ENCODE results near the gene MAST4. TPM values are rescaled to one million over a fixed set of nuclear protein-coding genes. Genes with fewer than 3 reads are reported as not detected.

MAST4 gene
- polyA plus RNA-seq, 1 donor (not counting 4 experiments of a cell fraction or from before 2014, with no cell fraction given), result 19.8 TPM

DNA sequence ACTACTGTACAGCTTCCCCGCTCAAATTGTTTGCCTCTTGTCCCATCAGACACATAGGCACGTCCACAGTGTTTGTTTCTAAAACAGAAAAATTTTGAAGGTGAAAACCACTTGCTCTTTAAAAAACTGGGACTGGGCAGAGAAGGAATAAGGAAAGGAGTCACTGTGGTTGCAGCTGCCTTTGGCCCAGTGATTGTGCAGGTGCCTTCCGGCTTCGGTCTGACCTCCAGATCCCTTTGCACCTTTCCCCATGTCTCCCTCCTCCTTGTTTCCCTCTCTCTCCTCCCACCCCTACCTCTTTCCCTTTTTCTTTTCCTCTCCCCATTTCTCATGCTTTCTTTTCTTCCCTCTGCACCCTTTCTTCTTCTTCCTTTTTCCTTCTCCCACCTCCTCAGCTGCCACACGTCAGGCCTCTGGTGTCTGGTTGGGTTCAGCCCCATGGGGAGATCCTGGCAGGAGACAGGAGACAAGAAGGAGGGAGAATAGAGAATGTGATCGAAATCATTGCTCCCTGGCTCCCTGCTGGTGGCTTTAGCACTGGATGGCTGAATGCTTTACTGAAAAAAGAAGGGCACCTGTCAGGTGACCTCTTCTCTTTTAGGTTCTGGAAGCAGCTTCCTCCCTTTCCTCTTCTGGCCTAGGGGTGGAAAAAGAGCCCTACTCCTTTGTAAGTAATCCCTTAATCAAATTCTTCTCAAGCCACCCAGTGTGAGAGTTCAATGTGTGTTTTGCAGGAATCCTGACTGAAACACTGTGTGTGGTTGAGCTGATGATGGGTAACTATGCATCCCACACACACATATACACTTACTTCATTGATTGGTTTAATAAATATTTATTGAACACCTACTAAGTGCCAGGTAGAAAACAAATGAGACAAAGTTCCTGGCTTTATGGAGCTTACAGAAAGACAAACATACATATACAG, 267.3 kb downstream of the MAST4 start:
- FAIRE-seq, result no peak

GRCh38 chr5:66864240-66864884, 268.2 kb downstream of the MAST4 start:
- FAIRE-seq (peak; percentile 98), DNase-seq (ENCODE audit: low read depth, low spot score) (no peak)
- TF ChIP-seq EZH2 (IDR thresholded peaks at IDR 0.05; ENCODE audit: low read length), result no peak
- peak; percentile 64 to 89 (median 72) for TF ChIP-seq CTCF (optimal IDR thresholded peaks at IDR 0.05 in 1 of 3, IDR thresholded peaks at IDR 0.05 in 1 of 3, conservative IDR thresholded peaks at IDR 0.05 in 1 of 3; ENCODE audit: extremely low read depth in 1 of 3, insufficient read depth in 2 of 3, low read length in 3 of 3)
- Histone ChIP-seq H3K27ac (ENCODE audit: control insufficient read depth, insufficient read depth, low read length) (no peak overlapping the region), H3K27me3 (ENCODE audit: control insufficient read depth, extremely low read depth, insufficient read depth, low read length) (no peaks in the 10 kb centered on the region), H3K79me2 (ENCODE audit: control insufficient read depth, insufficient read depth, low read length) (no peaks in the 10 kb centered on the region), H3K36me3 (ENCODE audit: control insufficient read depth in 2 of 2, extremely low read depth in 1 of 2, insufficient read depth in 2 of 2, low read length in 2 of 2) (no peaks in the 10 kb centered on the region), H3K9me1 (ENCODE audit: control insufficient read depth, extremely low read depth, insufficient read depth, low read length) (no peaks in the 10 kb centered on the region), H3K9ac (ENCODE audit: control insufficient read depth, extremely low read depth, insufficient read depth, low read length) (no peak overlapping the region), H3K4me1 (ENCODE audit: control insufficient read depth, extremely low read depth, insufficient read depth, low read length) (peaks cover 37% of the 10 kb centered on the region), H3K9me3 (ENCODE audit: control insufficient read depth, low read depth, low read length) (no peaks in the 10 kb centered on the region), H3K4me3 (ENCODE audit: control insufficient read depth in 2 of 3, extremely low read depth in 1 of 3, insufficient read depth in 2 of 3, low read depth in 1 of 3, low read length in 3 of 3) (no peak overlapping the region), H4K20me1 (ENCODE audit: control insufficient read depth, extremely low read depth, insufficient read depth, low read length) (no peaks in the 10 kb centered on the region), H3K4me2 (ENCODE audit: control insufficient read depth, extremely low read depth, insufficient read depth, low read depth, low read length) (no peak overlapping the region), H2AFZ (ENCODE audit: control insufficient read depth, low read length) (no peak overlapping the region)
- dilution Hi-C loops (cut with MboI; ENCODE audit: extremely low pct_ligation_motif_present, low sequenced_read_pairs), result no loop called here

More for the DNA sequence above, 267.3 kb downstream of the MAST4 start:
- peaks cover 30% of the 10 kb centered on the region for H3K4me1 ChIP-seq (ENCODE audit: control insufficient read depth, extremely low read depth, insufficient read depth, low read length)
- no peaks in the 10 kb centered on the region for H3K79me2 ChIP-seq (ENCODE audit: control insufficient read depth, insufficient read depth, low read length)
- no peak overlapping the region for H3K27ac ChIP-seq (ENCODE audit: control insufficient read depth, insufficient read depth, low read length)
- peak overlapping the region; percentile 12 for H2AFZ ChIP-seq (ENCODE audit: control insufficient read depth, low read length)
- DNase-seq (ENCODE audit: low read depth, low spot score), result no peak
- no peak overlapping the region for H3K4me2 ChIP-seq (ENCODE audit: control insufficient read depth, extremely low read depth, insufficient read depth, low read depth, low read length)
- H4K20me1 ChIP-seq (ENCODE audit: control insufficient read depth, extremely low read depth, insufficient read depth, low read length), result no peaks in the 10 kb centered on the region
- dilution Hi-C loops (cut with MboI; ENCODE audit: extremely low pct_ligation_motif_present, low sequenced_read_pairs), result no loop called here
- H3K9ac ChIP-seq (ENCODE audit: control insufficient read depth, extremely low read depth, insufficient read depth, low read length), result no peak overlapping the region
- no peak overlapping the region for H3K4me3 ChIP-seq (ENCODE audit: control insufficient read depth in 2 of 3, extremely low read depth in 1 of 3, insufficient read depth in 2 of 3, low read depth in 1 of 3, low read length in 3 of 3)
- no peaks in the 10 kb centered on the region for H3K9me3 ChIP-seq (ENCODE audit: control insufficient read depth, low read depth, low read length)
- no peaks in the 10 kb centered on the region for H3K36me3 ChIP-seq (ENCODE audit: control insufficient read depth in 2 of 2, extremely low read depth in 1 of 2, insufficient read depth in 2 of 2, low read length in 2 of 2)
- no peaks in the 10 kb centered on the region for H3K27me3 ChIP-seq (ENCODE audit: control insufficient read depth, extremely low read depth, insufficient read depth, low read length)
- H3K9me1 ChIP-seq (ENCODE audit: control insufficient read depth, extremely low read depth, insufficient read depth, low read length), result no peaks in the 10 kb centered on the region
- TF ChIP-seq EZH2 (IDR thresholded peaks at IDR 0.05; ENCODE audit: low read length), result no peak
- TF ChIP-seq CTCF (optimal IDR thresholded peaks at IDR 0.05 in 1 of 3, IDR thresholded peaks at IDR 0.05 in 1 of 3, conservative IDR thresholded peaks at IDR 0.05 in 1 of 3; ENCODE audit: extremely low read depth in 1 of 3, insufficient read depth in 2 of 3, low read length in 3 of 3), result no peak

All from keratinocyte (primary cell).